ENCODE data around the gene CD200. TPM values are rescaled to one million over a fixed set of nuclear protein-coding genes. Genes with fewer than 3 reads are reported as not detected.
"Not testable (repeated sequence)": the region's sequence is repeated elsewhere in the genome, so short reads cannot be mapped to it uniquely, and the experiment has no call there.

The CD200 gene
- polyA plus RNA-seq, 3 donors: 2.6 to 25.7 (median 13.0) TPM

DNA sequence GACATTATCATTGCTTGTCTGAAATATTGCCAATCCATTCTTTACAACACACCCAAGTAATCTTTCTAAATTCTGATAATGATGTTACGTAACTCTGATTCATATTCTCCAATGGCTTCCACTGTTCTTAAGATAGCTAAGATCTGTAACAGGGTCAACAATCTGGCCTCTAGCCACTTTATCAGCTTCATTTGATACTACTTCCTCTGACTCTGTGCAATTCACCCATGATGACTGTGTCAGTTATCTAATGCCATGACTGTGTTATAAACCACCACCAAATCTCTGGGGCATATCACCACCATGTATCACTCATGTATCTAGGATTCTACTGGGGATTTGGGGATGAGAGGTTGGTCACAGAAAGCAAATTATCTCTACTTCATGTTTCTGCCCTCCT is 44.0 kb downstream of the CD200 start:
- no peak overlapping the region for H3K27ac ChIP-seq (ENCODE audit: low read depth, low read length)
- WGBS, 3 donors: 30 to 46% (median 44%) methylated on average over 1 of the region's 1 CpG

DNA sequence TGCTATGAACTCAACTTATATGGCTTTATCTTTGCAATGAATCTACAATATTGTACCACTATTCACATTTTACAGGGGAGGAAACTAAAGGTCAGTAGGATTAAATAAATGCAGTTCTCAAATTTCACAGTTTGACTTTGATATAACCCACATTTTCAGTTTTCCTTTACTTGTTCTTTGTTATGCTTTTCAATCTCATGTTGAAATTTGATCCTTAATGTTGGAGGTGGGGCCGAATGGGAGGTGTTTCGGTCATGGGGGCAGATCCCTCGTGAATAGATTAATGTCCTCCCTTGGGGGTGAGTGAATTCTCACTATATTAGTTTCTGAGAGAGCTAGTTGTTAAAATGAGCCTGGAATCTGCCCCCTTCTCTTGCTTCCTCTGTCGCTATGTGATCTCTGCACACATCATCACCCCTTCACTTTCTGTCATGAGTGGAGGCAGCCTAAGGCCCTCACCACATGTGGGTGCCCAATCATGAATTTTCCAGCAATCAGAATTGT is 44.7 kb downstream of the CD200 start:
- no peak overlapping the region for H3K27ac ChIP-seq (ENCODE audit: low read depth, low read length)
- WGBS, 3 donors: 45 to 71% (median 55%) methylated on average over 4 of the region's 4 CpGs

DNA sequence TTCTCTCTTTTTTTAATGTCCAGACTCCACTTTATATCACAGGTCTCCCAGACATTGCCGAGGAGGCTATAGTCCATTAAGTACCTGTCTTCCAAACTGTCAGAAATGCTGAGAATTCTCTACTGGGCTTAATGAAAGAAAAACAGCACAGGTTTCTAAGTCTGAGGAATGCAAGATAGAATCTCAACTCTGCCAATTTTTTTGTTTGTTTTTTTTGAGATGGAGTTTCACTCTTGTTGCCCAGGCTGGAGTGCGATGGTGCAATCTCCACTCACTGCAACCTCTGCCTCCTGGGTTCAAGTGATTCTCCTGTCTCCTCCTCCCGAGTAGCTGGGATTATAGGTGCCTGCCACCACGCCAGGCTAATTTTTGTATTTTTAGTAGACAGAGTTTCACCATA is 45.4 kb downstream of the CD200 start:
- H3K27ac ChIP-seq (ENCODE audit: low read depth, low read length): not testable (repeated sequence)
- 67 to 85% (median 70%) methylated on average over 4 of the region's 4 CpGs for whole genome bisulfite sequencing, 3 donors

DNA sequence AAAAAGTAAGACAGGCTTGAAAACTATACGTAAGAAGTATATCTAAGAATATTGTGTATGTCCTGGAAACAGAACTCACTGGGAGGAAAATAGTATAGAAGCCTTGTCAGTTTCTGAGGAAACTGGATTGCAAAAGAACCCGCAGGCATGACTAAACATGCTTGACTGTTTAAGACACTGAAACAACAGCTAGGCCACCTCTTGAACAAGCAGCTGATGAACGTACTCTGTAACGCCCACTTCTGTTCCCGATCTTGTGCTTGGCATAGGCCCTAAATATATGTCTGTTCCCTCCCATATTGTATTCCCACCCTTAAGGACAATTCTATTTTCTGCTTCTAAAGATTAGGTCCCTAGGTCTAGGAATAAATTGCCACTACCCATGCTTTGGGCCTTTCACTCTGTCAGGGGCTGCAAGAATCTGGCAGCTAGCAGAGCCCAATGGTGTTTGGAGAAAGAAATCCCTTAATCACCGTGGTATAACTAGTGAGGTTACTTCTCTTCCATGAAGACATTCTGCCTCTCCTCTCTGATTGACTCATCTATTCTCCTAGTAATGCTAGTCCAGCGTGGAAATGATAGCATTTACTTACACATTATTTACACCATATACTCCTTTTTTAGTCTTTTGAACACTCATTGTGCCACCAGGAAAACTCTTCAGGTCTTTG is 46.2 kb downstream of the CD200 start:
- H3K27ac ChIP-seq (ENCODE audit: low read depth, low read length): no peak overlapping the region
- 59 to 83% (median 60%) methylated on average over 7 of the region's 7 CpGs for WGBS, 3 donors

DNA sequence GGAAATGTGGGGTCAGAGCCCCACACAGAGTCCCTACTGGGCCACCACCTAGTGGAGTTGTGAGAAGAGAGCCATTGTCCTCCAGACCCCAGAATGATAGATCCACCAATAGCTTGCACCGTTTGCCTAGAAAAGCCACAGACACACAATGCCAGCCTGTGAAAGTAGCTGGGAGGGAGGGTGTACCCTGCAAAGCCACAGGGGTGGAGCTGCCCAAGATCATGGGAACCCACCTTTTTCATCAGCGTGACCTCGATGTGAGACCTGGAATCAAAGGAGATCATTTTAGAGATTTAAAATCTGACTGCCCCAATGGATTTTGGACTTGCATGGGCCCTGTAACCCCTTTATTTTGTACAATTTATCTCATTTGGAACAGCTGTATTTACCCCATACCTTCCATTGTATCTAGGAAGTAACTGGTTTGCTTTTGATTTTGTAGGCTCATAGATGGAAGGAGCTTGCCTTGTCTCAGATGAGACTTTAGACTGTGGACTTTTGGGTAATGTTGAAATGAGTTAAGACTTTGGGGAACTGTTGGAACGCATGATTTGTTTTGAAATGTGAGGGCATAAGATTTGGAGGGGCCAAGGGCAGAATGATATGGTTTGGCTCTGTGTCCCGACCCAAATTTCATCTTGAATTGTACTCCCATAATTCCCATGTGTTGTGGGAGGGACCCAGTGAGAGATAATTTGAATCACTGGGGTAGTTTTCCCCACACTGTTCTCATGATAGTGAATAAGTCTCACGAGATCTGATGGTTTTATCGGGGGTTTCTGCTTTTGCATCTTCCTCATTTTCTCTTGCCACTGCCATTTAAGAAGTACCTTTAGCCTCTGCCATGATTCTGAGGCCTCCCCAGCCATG is 49.0 kb downstream of the CD200 start:
- WGBS, 3 donors: 72 to 78% (median 76%) methylated on average over 7 of the region's 7 CpGs

DNA sequence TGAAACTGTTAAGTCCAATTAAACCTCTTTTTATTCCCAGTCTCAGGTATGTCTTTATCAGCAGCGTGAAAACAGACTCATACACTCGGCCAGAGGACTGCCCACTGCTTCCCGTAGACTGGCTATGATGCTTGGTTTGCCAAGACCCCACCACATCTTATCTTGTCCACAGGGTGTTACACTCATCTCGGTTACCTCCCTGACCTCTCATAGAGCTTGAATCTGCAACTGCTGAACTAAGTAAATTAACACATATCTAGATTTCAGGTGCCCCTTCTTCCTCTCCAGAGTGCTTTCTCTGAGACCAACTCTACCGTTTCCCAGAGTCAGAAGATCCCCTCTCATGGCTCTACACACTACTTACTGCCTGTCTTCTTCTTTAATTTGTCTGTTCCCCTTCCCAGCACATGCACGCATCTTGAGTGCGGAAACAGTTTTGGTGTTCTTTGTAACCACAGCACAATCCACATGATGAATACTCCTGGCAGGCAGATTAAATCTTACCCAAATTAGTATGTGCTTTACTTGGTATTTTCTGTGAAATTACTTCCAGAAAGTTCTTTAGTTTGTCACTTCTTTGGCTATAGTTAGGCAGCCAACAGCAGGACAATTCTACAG is 49.7 kb downstream of the CD200 start:
- 69 to 79% (median 69%) methylated on average over 7 of the region's 7 CpGs for WGBS, 3 donors
- no peak overlapping the region for H3K27ac ChIP-seq (ENCODE audit: low read depth, low read length)

More for the DNA sequence above, 49.0 kb downstream of the CD200 start:
- no peak overlapping the region for H3K27ac ChIP-seq (ENCODE audit: low read depth, low read length)

DNA sequence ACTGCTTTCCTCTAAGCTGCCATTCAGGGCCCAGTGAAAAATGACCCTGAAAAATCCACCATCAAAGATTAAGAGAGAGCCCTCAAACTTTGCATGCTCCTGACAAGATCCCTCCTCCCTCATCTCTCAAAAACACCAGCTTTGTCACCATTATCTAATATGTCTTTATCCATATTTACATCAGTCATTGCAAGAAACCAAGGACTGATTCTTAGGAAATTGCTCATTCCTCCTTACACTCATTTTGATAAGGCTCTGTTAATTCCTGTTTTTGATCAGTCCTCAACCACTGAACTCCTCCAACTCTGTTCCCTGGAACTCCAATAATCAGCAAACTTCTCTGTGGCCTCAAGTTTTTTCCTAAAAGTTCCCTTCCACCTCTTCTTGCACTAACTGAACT is 51.8 kb downstream of the CD200 start:
- H3K27ac ChIP-seq (ENCODE audit: low read depth, low read length): no peak overlapping the region

DNA sequence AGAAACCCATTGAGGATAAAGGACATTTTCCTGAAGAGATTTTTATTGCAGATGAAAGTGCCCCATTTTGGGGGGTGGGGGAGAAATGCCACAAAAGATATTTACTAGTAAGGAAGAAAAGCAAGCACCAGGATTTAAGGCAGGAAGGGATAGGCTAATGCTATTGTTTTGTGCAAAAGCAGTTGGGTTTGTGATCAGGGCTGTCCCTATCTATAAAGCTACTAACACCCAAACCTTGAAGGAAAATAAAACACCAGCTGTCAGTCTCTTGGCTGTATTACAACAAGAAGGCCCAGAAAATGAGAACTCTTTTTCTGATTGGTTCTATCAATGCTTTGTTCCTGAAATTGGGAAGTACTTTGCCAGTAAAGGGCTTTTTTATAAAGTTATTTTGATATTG is 56.0 kb downstream of the CD200 start:
- no peak overlapping the region for H3K27ac ChIP-seq (ENCODE audit: low read depth, low read length)

DNA sequence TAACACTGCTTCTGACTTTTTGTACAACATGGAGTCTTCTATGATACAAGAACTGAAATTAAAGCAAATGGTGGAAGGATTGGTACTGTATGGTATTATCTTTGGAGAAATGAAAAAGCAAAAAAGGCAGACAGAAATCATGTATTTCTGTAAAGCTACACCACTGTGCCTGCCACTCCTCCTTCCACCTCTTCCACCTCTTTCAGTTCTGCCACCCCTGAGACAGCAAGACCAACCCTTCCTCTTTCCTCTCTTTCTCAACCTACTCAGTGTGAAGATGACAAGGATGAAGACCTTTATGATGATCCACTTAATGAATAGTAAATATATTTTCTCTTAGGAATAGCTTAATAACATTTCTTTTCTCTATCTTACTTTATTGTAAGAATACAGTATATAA is 57.0 kb downstream of the CD200 start:
- H3K27ac ChIP-seq (ENCODE audit: low read depth, low read length): no peak overlapping the region

DNA sequence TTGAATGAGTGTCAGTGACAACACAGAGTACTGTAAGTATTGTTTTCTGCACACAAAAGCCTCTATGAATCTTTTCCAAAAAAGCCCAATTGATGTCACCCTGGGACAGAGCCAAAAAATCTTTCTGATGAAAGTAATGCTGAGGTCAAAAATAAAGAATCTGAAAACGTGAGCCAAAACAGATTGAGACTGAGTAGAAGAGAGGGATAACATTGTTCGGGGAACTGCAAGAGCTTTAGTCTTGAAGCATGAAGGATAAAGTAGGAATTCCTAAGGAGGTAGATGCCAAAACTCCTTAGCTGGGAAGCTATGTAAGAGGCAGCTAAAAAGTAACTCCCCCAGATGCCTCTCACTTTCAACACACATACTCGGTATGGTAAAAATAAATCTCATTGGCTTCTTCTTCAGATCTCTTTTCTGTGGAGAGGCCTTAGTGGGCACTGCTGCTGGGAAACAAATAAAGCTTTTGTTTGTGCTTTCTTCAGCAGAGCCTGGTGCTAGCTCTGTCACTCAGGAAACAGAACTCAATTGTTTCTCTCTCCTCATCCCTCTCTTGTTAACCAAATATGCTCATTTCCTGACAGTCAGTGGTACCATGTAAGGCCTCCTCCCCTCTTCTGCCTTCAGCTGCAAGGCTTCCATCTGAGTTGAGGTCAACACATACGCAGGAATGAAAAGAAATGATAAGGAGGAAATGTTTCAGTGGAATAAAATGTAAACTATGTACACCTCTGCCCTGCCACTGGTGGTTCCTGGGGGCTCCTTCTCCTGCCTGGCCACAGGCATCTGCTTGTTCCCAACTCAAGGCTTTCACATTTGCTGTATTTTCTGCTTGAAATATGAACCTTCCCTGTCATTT is 58.1 kb downstream of the CD200 start:
- WGBS, 3 donors: 23 to 34% (median 27%) methylated on average over 4 of the region's 4 CpGs
- no peak overlapping the region for H3K27ac ChIP-seq (ENCODE audit: low read depth, low read length)

DNA sequence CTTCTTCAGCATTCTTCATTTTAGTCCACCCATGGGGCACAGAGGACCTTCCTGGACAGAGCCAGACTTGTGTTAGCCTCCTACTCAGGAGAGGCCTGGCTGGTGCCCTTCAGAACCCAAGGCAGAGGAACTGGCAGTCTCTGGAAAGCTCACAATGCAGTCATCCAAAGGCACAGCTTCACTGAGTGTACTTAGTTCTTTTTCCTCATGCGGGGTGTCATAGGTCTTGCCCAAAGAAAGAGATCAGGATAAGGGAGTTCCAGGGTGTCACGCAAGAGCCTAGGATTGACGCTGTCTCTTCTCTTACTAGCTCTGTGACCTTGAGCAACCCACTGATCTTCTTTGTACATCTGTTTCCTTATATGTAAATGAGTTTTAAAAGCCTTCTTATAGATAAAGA is 58.7 kb downstream of the CD200 start:
- no peak overlapping the region for H3K27ac ChIP-seq (ENCODE audit: low read depth, low read length)
- WGBS, 3 donors: 48 to 91% (median 70%) methylated on average over 3 of the region's 3 CpGs

DNA sequence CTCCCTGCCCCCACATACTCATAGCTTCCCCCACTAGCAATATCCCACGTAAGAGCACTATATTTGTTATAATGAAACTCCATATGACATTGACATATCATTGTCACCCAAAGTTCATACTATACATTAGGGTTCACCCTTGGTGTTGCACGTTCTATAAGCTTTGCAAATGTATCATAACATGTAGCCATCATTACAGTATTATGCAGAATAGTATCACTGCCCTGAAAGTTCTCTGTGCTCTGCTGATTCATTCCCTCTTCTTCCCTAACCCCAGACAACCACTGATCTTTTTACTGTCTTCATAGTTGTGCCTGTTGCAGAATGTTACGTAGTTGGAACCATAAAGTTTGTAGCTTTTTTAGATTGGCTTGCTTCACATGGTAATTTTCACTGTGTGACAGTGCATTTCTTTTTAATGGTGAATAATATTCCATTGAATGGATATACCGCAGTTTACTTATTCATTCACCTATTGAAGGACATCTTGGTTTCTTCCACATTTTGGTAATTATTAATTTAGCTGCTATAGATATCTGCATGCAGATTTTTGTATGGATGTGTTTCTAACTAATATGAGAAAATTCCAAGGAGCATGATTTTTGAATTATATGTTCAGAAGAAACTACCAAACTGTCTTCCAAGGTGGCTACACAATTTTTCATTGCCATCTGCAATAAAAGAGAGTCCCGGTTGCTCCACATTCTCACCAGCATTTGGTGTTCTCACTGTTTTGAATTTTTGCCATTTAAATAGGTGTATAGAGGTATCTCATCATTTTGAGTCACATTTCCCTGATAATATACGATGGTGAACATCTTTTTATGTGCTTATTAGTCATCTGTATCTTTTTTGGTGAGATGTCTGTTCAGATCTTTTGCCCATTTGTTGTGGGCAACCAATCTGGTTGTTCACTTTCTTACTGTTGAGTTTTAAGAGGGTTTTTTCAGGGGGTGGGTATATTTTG is 59.7 kb downstream of the CD200 start:
- WGBS, 3 donors: 67 to 79% (median 75%) methylated on average over 6 of the region's 6 CpGs
- no peak overlapping the region for H3K27ac ChIP-seq (ENCODE audit: low read depth, low read length)

DNA sequence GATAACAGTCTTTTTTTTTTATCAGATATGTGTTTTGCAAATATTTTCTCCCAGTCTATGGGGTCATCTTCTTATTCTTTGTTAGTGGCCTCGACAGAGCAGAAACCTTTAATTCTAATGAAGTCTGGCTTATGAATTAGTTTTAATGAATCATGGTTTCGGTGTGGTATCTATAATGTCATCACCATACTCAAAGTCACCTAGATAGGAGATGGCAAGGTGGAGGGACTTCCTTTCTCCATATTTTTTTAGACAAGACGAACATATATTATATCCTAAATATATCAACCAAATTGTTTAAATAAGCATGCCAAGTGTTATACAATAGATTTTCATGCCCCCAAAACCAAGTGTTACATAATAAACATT is 60.4 kb downstream of the CD200 start:
- 56 to 67% (median 63%) methylated on average over 3 of the region's 3 CpGs for WGBS, 3 donors
- no peak overlapping the region for H3K27ac ChIP-seq (ENCODE audit: low read depth, low read length)

DNA sequence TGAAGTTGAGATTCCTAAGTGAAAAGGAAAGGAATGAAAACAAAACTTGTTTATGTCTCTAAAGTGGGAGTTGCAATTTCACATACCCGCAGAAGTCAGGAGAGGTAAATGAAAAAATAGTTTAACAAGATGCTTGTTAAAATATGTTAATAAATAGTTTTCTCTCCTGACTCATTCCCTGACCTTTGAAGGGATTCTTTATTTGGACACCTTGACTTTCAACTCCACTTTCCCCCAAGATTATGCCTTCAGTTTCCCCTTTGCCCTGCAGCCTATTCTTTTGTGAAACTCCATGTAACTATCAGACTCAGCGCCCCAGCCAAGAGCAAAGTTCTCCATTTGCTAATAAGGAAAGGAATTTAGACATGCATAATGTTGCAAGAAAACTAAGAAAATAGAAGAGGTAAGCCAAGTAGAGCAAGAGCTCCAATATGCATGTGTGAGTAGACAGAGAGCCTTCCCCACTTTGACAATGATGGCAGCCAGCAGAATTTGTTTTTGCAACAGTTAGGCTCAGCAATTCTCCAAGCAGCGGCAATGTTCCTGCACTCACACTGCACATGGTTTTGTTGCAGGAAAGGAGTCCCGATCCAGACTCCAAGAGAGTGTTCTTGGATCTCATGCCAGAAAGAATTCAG is 61.2 kb downstream of the CD200 start:
- no peak overlapping the region for H3K27ac ChIP-seq (ENCODE audit: low read depth, low read length)
- 39 to 78% (median 44%) methylated on average over 4 of the region's 4 CpGs for WGBS, 3 donors

DNA sequence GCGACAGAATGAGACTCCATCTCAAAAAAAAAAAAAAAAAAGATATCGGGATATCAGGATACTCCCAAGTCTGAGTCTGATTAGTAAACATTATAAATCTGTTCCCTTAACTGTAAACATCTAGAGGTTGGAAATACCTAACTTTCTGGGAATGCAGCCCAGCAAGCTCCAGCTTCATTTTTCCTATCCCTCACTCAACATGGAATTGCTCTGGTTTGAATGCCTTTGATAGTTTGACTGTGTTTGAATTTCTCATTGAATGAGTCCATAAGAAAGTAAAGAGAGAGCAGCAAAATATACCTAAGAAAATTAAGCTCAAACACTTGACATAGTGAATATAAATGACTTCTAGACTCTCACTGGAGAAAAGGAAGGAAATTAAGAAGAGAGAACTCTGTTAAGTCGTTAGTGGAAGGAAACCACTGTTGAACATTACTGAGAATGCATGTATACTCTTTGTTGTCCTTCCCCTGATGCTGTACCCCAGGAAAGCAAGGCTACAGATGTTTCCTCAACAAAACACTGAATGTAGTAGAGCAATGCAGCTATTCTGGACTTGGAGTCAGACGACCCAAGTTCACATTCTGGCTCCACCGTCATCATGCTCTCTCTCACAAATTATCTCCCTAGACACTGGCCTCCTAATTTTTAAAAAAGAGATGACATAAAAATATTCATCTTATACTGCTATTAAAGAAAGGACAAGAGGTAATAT is 62.4 kb downstream of the CD200 start:
- H3K27ac ChIP-seq (ENCODE audit: low read depth, low read length): no peak overlapping the region
- WGBS, 3 donors: 18 to 57% (median 19%) methylated on average over 5 of the region's 5 CpGs

DNA sequence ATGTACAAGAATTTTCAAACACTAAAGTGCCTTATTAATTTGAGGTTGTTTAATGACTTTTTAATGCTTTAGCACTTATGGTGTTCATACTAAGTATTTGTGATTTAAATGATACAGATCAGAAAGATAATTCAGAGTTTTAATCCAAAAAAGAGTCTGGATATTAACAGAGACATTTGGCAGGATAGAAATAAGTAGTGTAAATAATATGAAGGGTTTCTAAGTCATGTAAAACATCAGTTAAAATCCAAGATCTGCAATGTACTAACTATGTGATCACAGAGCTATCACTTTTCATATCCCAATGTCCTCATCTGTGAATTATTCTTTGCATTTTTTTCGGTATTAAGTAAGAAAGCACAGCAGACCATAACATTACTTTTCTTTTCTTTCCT is 62.9 kb downstream of the CD200 start:
- WGBS, 3 donors: 0% methylated on average over 1 of the region's 1 CpG
- H3K27ac ChIP-seq (ENCODE audit: low read depth, low read length): no peak overlapping the region

DNA sequence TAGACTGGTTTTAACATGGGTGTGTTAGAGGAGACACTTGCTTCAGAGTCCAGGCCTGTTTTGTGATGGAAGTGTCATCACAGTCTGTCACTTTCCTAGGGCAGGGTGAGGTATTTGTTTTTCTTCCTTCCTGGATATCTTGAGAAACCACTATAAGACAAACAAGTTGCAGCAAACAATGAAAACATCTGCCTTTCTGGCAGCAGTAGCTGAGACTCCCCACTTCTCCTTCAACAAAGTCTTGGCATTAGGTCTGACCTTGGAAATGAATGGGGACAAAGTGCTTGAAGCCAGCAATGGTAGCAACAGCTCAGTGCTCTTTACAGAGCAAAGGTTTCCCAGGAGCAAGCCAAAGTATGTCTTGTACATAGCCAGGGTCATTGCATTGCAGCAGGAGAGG is 64.6 kb downstream of the CD200 start:
- H3K27ac ChIP-seq (ENCODE audit: low read depth, low read length): no peak overlapping the region

All from adipose tissue (tissue), 3 donors.